Measurements from ENCODE around the gene RAI1. TPM values are rescaled to one million over a fixed set of nuclear protein-coding genes. Genes with fewer than 3 reads are reported as not detected.

RAI1 gene
- total RNA-seq, 4 donors from 2014 or later, result 20.3 to 46.1 (median 30.4) TPM

GRCh38 chr17:17836818-17837379, 155.6 kb downstream of the RAI1 start, which contains the start of gene SREBF1:
Gene SREBF1 (minus strand): TSS chr17:17836986. CDS start chr17:17836817, 169 bp downstream.
- 11% methylated on average over 11 of the region's 52 CpGs for WGBS
- Histone ChIP-seq H3K9me3 (no peaks in the 10 kb centered on the region), H3K4me1 (peaks cover 82% of the 10 kb centered on the region), H3K27me3 (no peaks in the 10 kb centered on the region), H3K36me3 (no peaks in the 10 kb centered on the region), H3K4me3 (peak within 1 kb of the TSS; percentile 73), H3K27ac (peak within 1 kb of the TSS; percentile 98)
- DNase-seq (ENCODE audit: low spot score in 2 of 2), result peak in 1 of 2 donors; percentile 87
- TF ChIP-seq, protein P1, sequence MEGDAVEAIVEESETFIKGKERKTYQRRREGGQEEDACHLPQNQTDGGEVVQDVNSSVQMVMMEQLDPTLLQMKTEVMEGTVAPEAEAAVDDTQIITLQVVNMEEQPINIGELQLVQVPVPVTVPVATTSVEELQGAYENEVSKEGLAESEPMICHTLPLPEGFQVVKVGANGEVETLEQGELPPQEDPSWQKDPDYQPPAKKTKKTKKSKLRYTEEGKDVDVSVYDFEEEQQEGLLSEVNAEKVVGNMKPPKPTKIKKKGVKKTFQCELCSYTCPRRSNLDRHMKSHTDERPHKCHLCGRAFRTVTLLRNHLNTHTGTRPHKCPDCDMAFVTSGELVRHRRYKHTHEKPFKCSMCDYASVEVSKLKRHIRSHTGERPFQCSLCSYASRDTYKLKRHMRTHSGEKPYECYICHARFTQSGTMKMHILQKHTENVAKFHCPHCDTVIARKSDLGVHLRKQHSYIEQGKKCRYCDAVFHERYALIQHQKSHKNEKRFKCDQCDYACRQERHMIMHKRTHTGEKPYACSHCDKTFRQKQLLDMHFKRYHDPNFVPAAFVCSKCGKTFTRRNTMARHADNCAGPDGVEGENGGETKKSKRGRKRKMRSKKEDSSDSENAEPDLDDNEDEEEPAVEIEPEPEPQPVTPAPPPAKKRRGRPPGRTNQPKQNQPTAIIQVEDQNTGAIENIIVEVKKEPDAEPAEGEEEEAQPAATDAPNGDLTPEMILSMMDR (IDR thresholded peaks at IDR 0.05), result no peak

DNA sequence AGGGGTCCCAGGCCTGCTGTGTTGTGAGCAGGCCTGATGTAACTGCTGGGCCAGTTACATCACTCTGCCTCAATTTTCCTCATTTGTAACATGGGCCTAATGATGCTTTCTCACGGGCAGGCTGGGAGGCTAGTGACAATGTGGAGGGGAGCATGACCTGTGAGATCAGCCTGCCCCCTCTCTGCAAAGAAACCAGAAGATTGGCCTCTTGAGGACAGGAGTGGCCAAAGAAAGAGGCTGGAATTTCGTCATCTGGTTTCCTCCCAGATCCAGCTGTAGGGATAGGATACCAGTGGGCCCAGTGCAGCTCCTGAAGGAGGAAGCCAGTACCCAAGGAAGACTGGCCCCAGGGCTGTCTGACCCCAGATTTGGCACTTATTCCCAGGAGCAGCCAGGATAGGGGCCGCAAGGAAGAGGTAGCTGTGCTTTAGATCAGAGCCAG, 156.1 kb downstream of the RAI1 start:
- Histone ChIP-seq H3K9me3 (no peaks in the 10 kb centered on the region), H3K27me3 (no peaks in the 10 kb centered on the region), H3K4me1 (peaks cover 84% of the 10 kb centered on the region), H3K4me3 (peak overlapping the region; percentile 73), H3K36me3 (no peaks in the 10 kb centered on the region), H3K27ac (peak overlapping the region; percentile 98)
- no peak for DNase-seq (ENCODE audit: low spot score in 2 of 2)
- TF ChIP-seq POLR2AphosphoS5 (IDR thresholded peaks at IDR 0.05), result peak in 2 of 3 donors; percentile 15 to 29
- no peak for TF ChIP-seq EP300 (IDR thresholded peaks at IDR 0.05)
- 65% methylated on average over 1 of the region's 3 CpGs for WGBS

GRCh38 chr17:17837966-17838962, 157.0 kb downstream of the RAI1 start:
- peak in 1 of 2 donors; percentile 87 for DNase-seq (ENCODE audit: low spot score in 2 of 2)
- 57% methylated on average over 11 of the region's 11 CpGs for WGBS

DNA sequence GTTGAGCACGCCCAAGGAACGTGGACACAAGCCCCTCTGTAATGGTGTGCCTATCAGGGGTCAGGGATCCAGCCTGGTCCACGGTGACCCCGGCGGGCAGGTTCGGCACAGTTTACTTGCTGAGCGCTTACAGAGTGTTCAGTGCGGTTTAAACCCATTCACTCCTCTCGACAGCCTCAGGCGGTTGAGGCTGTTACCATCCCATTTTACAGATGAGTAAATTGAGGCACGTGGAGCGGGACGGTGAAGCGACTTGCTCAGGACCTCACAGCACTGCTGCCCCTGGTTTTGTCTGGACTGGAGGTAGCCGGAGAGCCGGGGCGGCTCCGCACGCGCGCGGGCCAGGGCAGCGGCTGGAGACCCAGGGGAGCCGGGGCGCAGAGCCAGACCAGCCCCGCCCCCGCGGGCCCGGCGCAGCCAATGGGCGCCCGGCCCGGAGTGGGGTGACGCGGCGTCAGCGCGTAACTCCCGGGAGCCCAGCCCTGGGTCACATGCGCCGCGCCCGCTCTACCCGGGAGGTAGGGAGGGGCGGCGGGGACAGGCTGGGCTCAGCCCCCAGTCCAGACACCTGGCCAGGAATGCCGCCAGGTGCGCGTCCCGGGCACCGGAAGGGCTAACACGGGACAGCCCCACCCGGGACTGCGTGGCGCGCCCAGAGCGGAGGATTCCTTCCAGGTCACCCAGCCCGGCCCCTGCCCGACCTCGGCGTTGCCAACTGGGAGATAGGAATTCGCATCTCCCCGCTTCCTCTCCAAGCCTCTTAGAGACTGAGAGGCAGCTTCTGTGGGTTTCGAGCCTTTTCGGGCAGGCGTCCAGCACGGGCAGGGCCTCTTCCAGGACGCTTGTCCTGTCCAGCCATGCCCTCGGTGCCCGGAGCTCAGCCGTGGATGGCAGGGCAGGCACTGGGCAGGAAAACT, 158.8 kb downstream of the RAI1 start:
- peak; percentile 93 to 95 for DNase-seq (ENCODE audit: low spot score in 2 of 2)
- Histone ChIP-seq H3K27ac (peak overlapping the region; percentile 98), H3K4me1 (peaks cover 82% of the 10 kb centered on the region), H3K9me3 (no peaks in the 10 kb centered on the region), H3K36me3 (no peaks in the 10 kb centered on the region), H3K4me3 (peak overlapping the region; percentile 54), H3K27me3 (no peaks in the 10 kb centered on the region)
- WGBS, result 6% methylated on average over 58 of the region's 71 CpGs
- peak in 2 of 3 donors; percentile 80 to 82 for TF ChIP-seq POLR2AphosphoS5 (IDR thresholded peaks at IDR 0.05)
- TF ChIP-seq, protein P1 (IDR thresholded peaks at IDR 0.05), result no peak
- TF ChIP-seq EP300 (IDR thresholded peaks at IDR 0.05), result no peak
- peak in 1 of 2 donors; percentile 82 for TF ChIP-seq POLR2A (IDR thresholded peaks at IDR 0.05)

More at GRCh38 chr17:17837966-17838962, 157.0 kb downstream of the RAI1 start:
- no peaks in the 10 kb centered on the region for H3K27me3 ChIP-seq
- H3K4me3 ChIP-seq, result peak overlapping the region; percentile 73
- TF ChIP-seq POLR2AphosphoS5 (IDR thresholded peaks at IDR 0.05) (no peak), POLR2A (IDR thresholded peaks at IDR 0.05) (no peak), EP300 (IDR thresholded peaks at IDR 0.05) (no peak)
- TF ChIP-seq, protein P1 (IDR thresholded peaks at IDR 0.05), result no peak
- no peaks in the 10 kb centered on the region for H3K9me3 ChIP-seq
- H3K36me3 ChIP-seq, result no peaks in the 10 kb centered on the region
- H3K27ac ChIP-seq, result peak overlapping the region; percentile 98
- H3K4me1 ChIP-seq, result peaks cover 93% of the 10 kb centered on the region

All from suprapubic skin (tissue), 4 donors.